Measurements from ENCODE around the gene STARD4. TPM values are rescaled to one million over a fixed set of nuclear protein-coding genes. Genes with fewer than 3 reads are reported as not detected.

The STARD4 gene
- polyA plus RNA-seq, 1 of the 3 experiments (the other 2 are of a cell fraction), result 10.0 TPM

DNA sequence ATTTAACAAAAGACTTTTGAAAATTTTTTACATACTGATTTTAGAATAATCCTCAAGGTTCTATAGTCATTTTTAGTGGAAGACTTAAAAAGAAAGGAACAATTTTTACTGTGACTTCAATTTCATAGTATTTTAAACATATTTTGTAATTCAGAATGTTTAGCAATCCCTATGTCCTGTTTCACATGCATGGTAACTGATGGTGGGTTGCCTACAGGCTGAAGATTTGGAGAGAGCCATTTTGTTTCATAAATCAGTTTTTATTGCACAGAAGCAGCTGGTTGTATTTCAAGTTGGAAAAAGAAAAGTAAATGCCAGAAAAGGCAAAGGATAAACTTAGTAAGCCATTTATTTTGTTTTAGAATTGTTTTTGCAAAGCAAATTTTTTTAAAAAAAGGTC, 24.0 kb downstream of the STARD4 start:
- TF ChIP-seq POLR2AphosphoS5 (IDR thresholded peaks at IDR 0.05; ENCODE audit: low read depth, low read length), result no peak
- no peak overlapping the region for H3K4me3 ChIP-seq (ENCODE audit: low read depth in 2 of 2, low read length in 1 of 2)
- POLR2A ChIA-PET, result no interaction called here

DNA sequence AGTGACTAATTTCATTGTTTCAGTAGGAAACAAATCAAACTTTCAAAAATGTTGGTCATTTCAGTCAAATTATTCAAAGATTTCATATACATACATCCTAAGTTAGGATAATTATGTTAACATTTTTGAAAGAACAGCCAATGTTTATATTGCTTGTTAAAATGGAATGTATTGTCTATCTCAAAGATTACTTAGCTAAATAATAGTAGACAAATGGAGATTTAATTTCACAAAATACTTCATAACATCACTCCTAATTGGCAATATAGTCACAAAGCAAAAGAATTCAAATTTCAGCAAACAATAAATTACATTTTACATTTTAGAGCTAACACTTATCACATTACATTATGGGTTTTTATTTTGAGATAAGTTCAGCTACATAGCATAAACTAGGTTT, 25.4 kb downstream of the STARD4 start:
- Histone ChIP-seq H3K9me3 (no peaks in the 10 kb centered on the region), H3K9ac (no peak overlapping the region), H3K4me3 (ENCODE audit: low read depth in 2 of 2, low read length in 1 of 2) (no peak overlapping the region), H3F3A (replicated peaks; ENCODE audit: insufficient read depth) (peaks cover 4% of the 10 kb centered on the region), H2AFZ (ENCODE audit: low read depth) (no peak overlapping the region), H3K36me3 (replicated peaks in 1 of 2; ENCODE audit: control insufficient read depth in 1 of 2, insufficient read depth in 2 of 2, low read length in 1 of 2) (peaks cover 0 to 12% of the 10 kb centered on the region in 2 experiments), H3K4me1 (ENCODE audit: control insufficient read depth in 1 of 2, insufficient read depth in 2 of 2, low read depth in 1 of 2, low read length in 1 of 2) (no peaks in the 10 kb centered on the region), H4K20me1 (ENCODE audit: insufficient read depth) (no peaks in the 10 kb centered on the region), H3K79me2 (ENCODE audit: insufficient read depth) (no peaks in the 10 kb centered on the region), H3K4me2 (no peak overlapping the region), H3K9me2 (no peaks in the 10 kb centered on the region), H3K27ac (ENCODE audit: low read depth in 2 of 2, low read length in 1 of 2) (no peak overlapping the region), H3K27me3 (ENCODE audit: insufficient read depth) (no peaks in the 10 kb centered on the region)
- TF ChIP-seq, protein P1, sequence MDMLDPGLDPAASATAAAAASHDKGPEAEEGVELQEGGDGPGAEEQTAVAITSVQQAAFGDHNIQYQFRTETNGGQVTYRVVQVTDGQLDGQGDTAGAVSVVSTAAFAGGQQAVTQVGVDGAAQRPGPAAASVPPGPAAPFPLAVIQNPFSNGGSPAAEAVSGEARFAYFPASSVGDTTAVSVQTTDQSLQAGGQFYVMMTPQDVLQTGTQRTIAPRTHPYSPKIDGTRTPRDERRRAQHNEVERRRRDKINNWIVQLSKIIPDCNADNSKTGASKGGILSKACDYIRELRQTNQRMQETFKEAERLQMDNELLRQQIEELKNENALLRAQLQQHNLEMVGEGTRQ (IDR thresholded peaks at IDR 0.05; ENCODE audit: borderline replicate concordance, low read depth, low read length), result no peak
- TF ChIP-seq FOXM1 (IDR thresholded peaks at IDR 0.05; ENCODE audit: low read depth) (peak; percentile 58; the same call in 1 of the 2 replicates), TAF1 (IDR thresholded peaks at IDR 0.05; ENCODE audit: borderline replicate concordance, low read depth, low read length) (no peak), TCF12 (IDR thresholded peaks at IDR 0.05) (peak; percentile 53), TEAD4 (IDR thresholded peaks at IDR 0.05; ENCODE audit: borderline replicate concordance, insufficient read depth) (peak; percentile 49; the same call in 1 of the 2 replicates)
- TF ChIP-seq, protein P2, sequence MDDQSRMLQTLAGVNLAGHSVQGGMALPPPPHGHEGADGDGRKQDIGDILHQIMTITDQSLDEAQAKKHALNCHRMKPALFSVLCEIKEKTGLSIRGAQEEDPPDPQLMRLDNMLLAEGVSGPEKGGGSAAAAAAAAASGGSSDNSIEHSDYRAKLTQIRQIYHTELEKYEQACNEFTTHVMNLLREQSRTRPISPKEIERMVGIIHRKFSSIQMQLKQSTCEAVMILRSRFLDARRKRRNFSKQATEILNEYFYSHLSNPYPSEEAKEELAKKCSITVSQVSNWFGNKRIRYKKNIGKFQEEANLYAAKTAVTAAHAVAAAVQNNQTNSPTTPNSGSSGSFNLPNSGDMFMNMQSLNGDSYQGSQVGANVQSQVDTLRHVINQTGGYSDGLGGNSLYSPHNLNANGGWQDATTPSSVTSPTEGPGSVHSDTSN (IDR thresholded peaks at IDR 0.05), result peak; percentile 29; the same call in 1 of the 2 replicates
- ChIA-PET POLR2A (no interaction called here), CTCF (interaction anchor here (0.8 kb wide), 1 partner anchor 256 kb away, joined by 3 read pairs; no protein-coding TSS in a partner anchor)
- no peak for DNase-seq

More for the DNA sequence above, 24.0 kb downstream of the STARD4 start:
- Histone ChIP-seq H3K9me3 (no peaks in the 10 kb centered on the region), H3K36me3 (replicated peaks in 1 of 2; ENCODE audit: control insufficient read depth in 1 of 2, insufficient read depth in 2 of 2, low read length in 1 of 2) (peaks cover 0 to 7% of the 10 kb centered on the region in 2 experiments), H3K79me2 (ENCODE audit: insufficient read depth) (no peaks in the 10 kb centered on the region), H3F3A (replicated peaks; ENCODE audit: insufficient read depth) (peaks cover 4% of the 10 kb centered on the region), H3K9ac (no peak overlapping the region), H3K9me2 (no peaks in the 10 kb centered on the region), H3K4me2 (no peak overlapping the region), H3K27me3 (ENCODE audit: insufficient read depth) (no peaks in the 10 kb centered on the region), H4K20me1 (ENCODE audit: insufficient read depth) (no peaks in the 10 kb centered on the region), H2AFZ (ENCODE audit: low read depth) (no peak overlapping the region), H3K27ac (ENCODE audit: low read depth in 2 of 2, low read length in 1 of 2) (no peak overlapping the region), H3K4me1 (ENCODE audit: control insufficient read depth in 1 of 2, insufficient read depth in 2 of 2, low read depth in 1 of 2, low read length in 1 of 2) (no peaks in the 10 kb centered on the region; a peak in 2 of 4 replicates)
- CTCF ChIA-PET, result interaction anchor here (1.0 kb wide), 1 partner anchor 19 kb away, joined by 3 read pairs; no protein-coding TSS in a partner anchor
- no peak for DNase-seq

DNA sequence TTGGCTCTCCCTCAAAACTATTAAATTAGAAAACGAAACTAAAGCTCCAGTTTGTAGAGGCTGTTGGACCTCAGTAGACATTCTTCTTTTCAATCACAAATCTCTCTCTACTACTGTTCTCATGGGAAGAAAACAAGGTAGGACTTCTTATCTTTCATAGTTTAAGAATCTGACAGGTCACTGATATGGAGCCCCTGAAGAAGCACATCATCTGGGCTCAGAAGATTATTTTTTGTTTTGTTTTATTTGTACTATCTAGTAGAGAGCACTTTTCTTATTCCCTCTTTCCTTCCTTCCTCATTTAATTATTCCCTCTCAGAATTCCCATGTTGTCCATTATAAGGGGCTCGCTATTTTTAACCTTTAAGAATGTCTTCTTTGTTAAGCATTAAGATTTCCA, 26.3 kb downstream of the STARD4 start:
- WGBS (ENCODE audit: low lambda C conversion rate), result 81% methylated on average over 2 of the region's 2 CpGs
- POLR2A ChIA-PET, result no interaction called here
- H2AFZ ChIP-seq (ENCODE audit: low read depth), result 0 out of 2 replicates have a peak overlapping the region, but pooled peaks have one; percentile 57
- CTCF ChIA-PET, result interaction anchor here (1.6 kb wide), 1 partner anchor 8 kb away, joined by 6 read pairs; no protein-coding TSS in a partner anchor
- no peaks in the 10 kb centered on the region for H3K9me2 ChIP-seq
- no peak overlapping the region for H3K9ac ChIP-seq
- H3K36me3 ChIP-seq (replicated peaks in 1 of 2; ENCODE audit: control insufficient read depth in 1 of 2, insufficient read depth in 2 of 2, low read length in 1 of 2), result peaks cover 0 to 12% of the 10 kb centered on the region in 2 experiments
- DNase-seq, result no peak
- H3K4me1 ChIP-seq (ENCODE audit: control insufficient read depth in 1 of 2, insufficient read depth in 2 of 2, low read depth in 1 of 2, low read length in 1 of 2), result no peaks in the 10 kb centered on the region
- H3F3A ChIP-seq (replicated peaks; ENCODE audit: insufficient read depth), result peaks cover 4% of the 10 kb centered on the region
- no peak overlapping the region for H3K4me2 ChIP-seq
- no peaks in the 10 kb centered on the region for H3K79me2 ChIP-seq (ENCODE audit: insufficient read depth)
- H3K9me3 ChIP-seq, result no peaks in the 10 kb centered on the region
- H3K27ac ChIP-seq (ENCODE audit: low read depth in 2 of 2, low read length in 1 of 2), result no peak overlapping the region; a peak in 2 of 4 replicates
- no peaks in the 10 kb centered on the region for H3K27me3 ChIP-seq (ENCODE audit: insufficient read depth)
- H4K20me1 ChIP-seq (ENCODE audit: insufficient read depth), result no peaks in the 10 kb centered on the region
- TF ChIP-seq, protein P3, sequence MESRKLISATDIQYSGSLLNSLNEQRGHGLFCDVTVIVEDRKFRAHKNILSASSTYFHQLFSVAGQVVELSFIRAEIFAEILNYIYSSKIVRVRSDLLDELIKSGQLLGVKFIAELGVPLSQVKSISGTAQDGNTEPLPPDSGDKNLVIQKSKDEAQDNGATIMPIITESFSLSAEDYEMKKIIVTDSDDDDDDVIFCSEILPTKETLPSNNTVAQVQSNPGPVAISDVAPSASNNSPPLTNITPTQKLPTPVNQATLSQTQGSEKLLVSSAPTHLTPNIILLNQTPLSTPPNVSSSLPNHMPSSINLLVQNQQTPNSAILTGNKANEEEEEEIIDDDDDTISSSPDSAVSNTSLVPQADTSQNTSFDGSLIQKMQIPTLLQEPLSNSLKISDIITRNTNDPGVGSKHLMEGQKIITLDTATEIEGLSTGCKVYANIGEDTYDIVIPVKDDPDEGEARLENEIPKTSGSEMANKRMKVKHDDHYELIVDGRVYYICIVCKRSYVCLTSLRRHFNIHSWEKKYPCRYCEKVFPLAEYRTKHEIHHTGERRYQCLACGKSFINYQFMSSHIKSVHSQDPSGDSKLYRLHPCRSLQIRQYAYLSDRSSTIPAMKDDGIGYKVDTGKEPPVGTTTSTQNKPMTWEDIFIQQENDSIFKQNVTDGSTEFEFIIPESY (IDR thresholded peaks at IDR 0.05; ENCODE audit: borderline replicate concordance, low read depth), result no peak
- TF ChIP-seq RCOR1 (IDR thresholded peaks at IDR 0.05; ENCODE audit: low read length), result no peak
- no peak for TF ChIP-seq YY1 (IDR thresholded peaks at IDR 0.05; ENCODE audit: low read depth)
- no peak for TF ChIP-seq JUND (IDR thresholded peaks at IDR 0.05)
- TF ChIP-seq MEF2A (IDR thresholded peaks at IDR 0.05; ENCODE audit: borderline replicate concordance, low read depth), result no peak
- no peak for TF ChIP-seq SIN3A (IDR thresholded peaks at IDR 0.05; ENCODE audit: borderline replicate concordance, low read depth, low read length)
- TF ChIP-seq SMC3 (IDR thresholded peaks at IDR 0.05; ENCODE audit: low read depth, low read length), result no peak
- no peak for TF ChIP-seq NFIC (IDR thresholded peaks at IDR 0.05; ENCODE audit: borderline replicate concordance)
- TF ChIP-seq FOXJ3 (CRISPR knock-in tag; IDR thresholded peaks at IDR 0.05), result no peak
- H3K4me3 ChIP-seq (ENCODE audit: low read depth in 2 of 2, low read length in 1 of 2), result no peak overlapping the region

All from SK-N-SH (cell line).